Islet of Langerhans (tissue), 1 donor: ENCODE results near the gene KRT75.

Source experiments
- FAIRE-seq: peaks from one replicate; lab custom pipeline; 2011; peaks lifted over from hg19 to GRCh38; lab: Jason Lieb, UNC

The KRT75 gene

DNA sequence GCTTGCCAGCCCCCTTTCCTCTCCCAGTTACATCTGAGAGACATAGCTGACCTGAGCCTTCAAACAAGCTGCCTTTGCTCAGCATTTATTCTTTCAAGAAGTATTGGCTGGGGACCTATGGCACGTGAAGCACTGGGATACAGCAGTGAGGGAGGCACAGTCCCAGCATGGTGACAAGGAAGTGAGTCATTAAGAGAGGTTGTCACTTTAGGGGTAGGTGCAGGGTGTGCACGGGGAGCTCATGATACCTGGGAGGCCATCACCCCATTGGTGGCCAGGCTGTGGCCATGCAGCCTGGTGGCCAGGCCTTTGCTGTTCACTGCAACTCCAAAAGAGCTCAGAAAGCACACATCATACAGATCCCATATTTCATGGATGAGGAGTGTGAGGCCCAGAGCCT, 5.7 kb upstream of the KRT75 start:
- FAIRE-seq, result no peak

- FAIRE-seq, result no peak
Observed at GRCh38 chr12:52439420-52439819, 5.2 kb upstream of the KRT75 start.

- no peak for FAIRE-seq
Observed at GRCh38 chr12:52438305-52439301, 4.4 kb upstream of the KRT75 start.

- FAIRE-seq, result no peak
Observed at GRCh38 chr12:52437508-52437907, 3.3 kb upstream of the KRT75 start.

- no peak for FAIRE-seq
Observed at GRCh38 chr12:52436828-52437474, 2.8 kb upstream of the KRT75 start.

GRCh38 chr12:52436000-52436827, 2.0 kb upstream of the KRT75 start:
- no peak for FAIRE-seq

- FAIRE-seq, result no peak
Observed at GRCh38 chr12:52435659-52435999, 1.5 kb upstream of the KRT75 start.

DNA sequence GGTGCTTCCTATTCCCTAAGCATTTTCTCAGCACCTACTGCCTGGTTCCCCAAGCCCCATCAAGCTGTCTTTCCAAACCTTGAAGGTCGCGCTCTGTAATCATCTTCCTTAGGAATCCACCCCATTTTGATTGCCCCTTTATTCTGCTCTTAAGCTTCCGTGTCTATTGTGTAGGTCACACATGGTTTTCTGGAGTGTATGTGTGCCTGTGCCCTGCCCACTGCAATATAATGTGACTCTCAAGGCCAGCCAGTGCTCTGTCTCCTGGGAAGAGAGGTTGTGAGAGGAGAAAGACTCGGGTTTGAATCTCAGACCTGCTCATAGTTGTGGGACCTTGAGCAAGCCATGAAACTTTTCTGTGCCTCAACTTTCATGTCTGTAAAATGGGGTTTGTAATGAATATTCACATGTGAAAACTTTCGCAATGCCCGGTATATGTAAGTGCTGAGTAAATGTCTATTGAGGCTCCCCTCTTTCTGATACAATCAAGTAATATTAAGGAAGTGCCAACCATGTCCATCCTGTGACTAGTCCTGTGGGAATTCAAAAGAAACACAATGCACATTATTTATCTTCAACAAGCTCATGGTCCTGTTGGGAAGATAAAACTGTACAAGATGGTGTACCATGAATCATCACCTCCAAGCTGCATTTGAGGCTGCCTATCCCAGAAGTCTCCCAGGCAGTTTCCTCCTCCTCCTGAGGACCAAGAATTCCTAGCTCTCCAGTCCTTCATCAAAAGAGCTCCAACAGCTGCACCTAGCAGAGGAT, 774 bp upstream of the KRT75 start:
- no peak for FAIRE-seq

DNA sequence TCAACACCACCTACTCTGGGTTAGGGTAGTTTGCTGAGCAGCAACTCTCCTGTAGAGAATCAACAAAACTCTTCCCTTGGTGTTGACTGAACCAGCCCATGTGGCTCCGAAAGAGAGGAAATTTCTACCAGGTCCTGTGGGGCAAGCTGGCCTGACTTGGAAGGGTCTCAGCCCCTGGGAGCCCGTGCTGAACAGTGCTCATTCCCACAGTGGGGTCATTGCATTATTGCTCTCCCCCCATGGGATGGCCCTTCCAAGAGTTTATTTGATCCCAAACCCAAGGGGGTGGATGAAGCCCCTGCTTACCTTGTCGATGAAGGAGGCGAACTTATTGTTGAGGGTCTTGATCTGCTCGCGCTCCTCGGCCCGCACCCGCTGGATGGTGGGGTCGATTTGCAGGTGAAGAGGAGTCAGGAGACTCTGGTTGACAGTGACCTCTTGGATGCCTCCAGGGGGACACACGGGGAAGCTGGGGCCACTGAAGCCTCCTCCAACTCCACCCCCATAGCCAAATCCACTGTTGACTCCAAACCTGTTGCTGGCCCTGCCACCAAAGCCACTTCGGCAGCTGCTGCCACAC, 580 bp downstream of the KRT75 start:
- no peak for FAIRE-seq

DNA sequence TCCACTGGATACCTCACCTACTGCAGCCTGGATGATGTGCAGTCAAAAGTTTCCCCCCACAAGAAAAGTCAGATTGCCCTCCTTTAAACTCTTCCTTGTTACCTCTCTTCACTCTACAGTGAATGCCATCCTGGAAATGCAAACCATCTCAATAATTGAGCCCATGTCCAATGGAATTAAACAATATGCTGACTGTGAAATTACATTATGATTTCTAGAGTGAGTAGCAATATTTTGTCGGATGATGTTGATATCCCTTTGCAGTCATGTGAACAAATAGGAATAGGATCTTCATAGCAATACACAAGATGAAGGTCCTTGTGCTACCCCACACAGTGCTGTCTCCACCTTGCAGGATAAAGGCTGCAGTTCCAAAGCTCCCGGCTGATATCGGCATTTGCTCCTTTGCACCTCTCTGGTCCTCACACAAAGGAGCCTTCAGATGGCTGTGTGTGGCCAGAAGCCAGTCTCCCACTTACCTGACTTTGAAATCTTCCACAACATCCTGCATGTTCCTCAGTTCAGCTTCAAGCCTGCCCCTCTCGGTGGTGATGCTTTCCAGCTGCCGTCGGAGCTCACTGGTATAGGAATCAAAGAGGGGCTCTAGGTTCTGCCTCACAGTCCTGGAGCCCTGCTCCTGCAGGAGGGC, 1.5 kb downstream of the KRT75 start:
- no peak for FAIRE-seq

- FAIRE-seq, result no peak
Observed at GRCh38 chr12:52428121-52428520, 6.0 kb downstream of the KRT75 start.

GRCh38 chr12:52427083-52427482, 7.1 kb downstream of the KRT75 start:
- FAIRE-seq, result no peak

- FAIRE-seq, result no peak
Observed at GRCh38 chr12:52426034-52426433, 8.1 kb downstream of the KRT75 start.

- no peak for FAIRE-seq
Observed at GRCh38 chr12:52425466-52425865, 8.7 kb downstream of the KRT75 start.

GRCh38 chr12:52423661-52424500, 10.3 kb downstream of the KRT75 start:
- FAIRE-seq, result no peak

GRCh38 chr12:52423035-52423434, 11.1 kb downstream of the KRT75 start:
- no peak for FAIRE-seq

DNA sequence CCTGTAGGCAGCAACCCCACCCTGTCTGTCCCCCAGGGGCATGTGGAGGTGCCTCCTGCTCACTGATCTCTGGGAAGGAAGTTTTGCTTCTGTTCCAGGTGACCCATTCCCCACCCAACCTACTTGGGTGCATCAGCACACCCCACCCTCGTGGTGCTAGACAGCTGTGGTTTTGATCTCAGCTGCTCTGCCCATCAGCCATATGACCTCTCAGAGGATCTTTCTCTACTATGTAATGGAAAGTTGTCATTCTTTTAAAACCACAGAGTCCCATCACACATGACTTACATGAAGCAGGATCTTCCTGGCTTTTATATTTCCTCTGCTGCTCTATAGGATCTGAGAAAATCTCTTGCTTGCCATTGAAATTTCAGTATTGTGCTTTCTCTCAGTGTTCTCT, 14.5 kb downstream of the KRT75 start:
- FAIRE-seq, result no peak

DNA sequence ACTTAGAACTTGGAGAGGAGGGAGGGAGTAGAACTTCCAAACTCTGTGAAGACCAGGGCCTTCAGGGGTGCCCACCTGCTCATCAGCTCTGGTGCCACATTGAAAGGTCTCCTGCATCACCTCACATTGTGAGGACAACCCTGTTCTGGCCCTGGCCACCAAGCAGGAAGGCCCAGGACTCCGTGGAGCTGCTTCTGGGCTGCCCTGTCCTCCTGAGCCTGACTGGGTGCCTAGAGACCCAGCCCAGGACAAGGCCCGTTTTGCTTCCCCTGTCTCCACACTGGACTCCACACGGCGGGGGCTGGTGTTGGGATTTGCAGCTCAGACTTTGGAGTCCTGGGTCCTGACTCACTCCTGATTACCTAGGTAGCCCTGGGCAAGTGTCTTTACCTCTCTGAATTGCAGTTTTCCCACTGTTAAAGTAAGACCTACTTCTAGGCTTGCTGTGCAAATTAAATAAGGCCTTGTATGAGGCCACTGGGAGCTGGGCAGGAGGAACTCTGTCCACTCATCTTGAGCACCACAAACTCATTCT, 15.5 kb downstream of the KRT75 start:
- no peak for FAIRE-seq

GRCh38 chr12:52417740-52418139, 16.4 kb downstream of the KRT75 start:
- no peak for FAIRE-seq

DNA sequence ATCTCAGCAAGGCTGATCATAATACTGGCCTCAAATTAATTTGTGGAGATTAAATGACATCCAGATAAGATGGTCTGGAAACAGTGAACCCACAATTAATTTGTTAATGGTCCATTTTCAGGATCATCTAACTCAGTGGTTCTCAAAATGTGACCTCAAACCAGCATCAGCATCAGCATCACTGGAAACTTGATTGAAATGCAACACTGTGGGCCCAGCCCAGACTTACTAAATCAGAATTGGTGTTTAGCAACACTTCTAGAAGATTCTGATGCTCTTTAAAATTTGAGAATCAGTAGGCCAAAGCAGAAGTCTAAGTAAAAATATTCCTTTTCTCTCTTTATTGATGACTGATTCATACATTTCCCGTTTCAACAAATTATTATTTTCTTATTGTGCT, 17.4 kb downstream of the KRT75 start:
- no peak for FAIRE-seq
